ENCODE results near the gene MGAT5.

Gene MGAT5

GRCh38 chr2:134401081-134401497 is 147.2 kb downstream of the MGAT5 start:
- ATAC-seq: peak; percentile 35; the same call in 1 of the 3 replicates
- TF ChIP-seq SNAI2 (CRISPR knock-in tag; IDR thresholded peaks at IDR 0.05) (no peak), TSHZ2 (CRISPR knock-in tag; IDR thresholded peaks at IDR 0.05) (0 out of 2 replicates have a peak, but pooled peaks have one; percentile 31), TCF4 (CRISPR knock-in tag; IDR thresholded peaks at IDR 0.05; ENCODE audit: borderline replicate concordance) (peak; percentile 75; the same call in 1 of the 2 replicates), ESRRG (CRISPR knock-in tag; IDR thresholded peaks at IDR 0.05) (no peak)
- TF ChIP-seq, protein P1, sequence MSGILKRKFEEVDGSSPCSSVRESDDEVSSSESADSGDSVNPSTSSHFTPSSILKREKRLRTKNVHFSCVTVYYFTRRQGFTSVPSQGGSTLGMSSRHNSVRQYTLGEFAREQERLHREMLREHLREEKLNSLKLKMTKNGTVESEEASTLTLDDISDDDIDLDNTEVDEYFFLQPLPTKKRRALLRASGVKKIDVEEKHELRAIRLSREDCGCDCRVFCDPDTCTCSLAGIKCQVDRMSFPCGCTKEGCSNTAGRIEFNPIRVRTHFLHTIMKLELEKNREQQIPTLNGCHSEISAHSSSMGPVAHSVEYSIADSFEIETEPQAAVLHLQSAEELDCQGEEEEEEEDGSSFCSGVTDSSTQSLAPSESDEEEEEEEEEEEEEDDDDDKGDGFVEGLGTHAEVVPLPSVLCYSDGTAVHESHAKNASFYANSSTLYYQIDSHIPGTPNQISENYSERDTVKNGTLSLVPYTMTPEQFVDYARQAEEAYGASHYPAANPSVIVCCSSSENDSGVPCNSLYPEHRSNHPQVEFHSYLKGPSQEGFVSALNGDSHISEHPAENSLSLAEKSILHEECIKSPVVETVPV (CRISPR knock-in tag; IDR thresholded peaks at IDR 0.05): no peak

DNA sequence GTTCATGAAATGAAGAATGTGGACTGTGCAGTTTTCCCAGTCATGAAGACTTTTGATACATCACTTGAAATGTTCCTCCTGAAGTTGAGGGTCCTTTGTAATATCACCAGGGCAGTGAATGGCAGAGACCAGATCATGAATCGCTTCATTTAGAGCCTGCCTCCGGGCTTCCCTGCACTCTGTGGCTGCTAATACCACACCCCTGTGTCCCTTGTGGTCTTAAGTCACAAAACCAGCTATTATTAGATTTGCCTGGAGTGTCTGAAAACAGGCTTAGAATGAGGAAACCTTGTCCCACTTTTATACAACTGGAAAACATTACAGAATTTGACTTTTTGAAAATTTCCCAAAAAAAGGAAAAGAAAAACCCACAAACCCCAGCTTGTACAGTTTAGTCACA is 147.9 kb downstream of the MGAT5 start:
- TF ChIP-seq, protein P1 (CRISPR knock-in tag; IDR thresholded peaks at IDR 0.05): no peak
- TF ChIP-seq, protein P2, sequence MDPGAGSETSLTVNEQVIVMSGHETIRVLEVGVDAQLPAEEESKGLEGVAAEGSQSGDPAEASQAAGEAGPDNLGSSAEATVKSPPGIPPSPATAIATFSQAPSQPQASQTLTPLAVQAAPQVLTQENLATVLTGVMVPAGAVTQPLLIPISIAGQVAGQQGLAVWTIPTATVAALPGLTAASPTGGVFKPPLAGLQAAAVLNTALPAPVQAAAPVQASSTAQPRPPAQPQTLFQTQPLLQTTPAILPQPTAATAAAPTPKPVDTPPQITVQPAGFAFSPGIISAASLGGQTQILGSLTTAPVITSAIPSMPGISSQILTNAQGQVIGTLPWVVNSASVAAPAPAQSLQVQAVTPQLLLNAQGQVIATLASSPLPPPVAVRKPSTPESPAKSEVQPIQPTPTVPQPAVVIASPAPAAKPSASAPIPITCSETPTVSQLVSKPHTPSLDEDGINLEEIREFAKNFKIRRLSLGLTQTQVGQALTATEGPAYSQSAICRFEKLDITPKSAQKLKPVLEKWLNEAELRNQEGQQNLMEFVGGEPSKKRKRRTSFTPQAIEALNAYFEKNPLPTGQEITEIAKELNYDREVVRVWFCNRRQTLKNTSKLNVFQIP (CRISPR knock-in tag; IDR thresholded peaks at IDR 0.05; ENCODE audit: borderline replicate concordance, low read depth): no peak
- TF ChIP-seq ZNF70 (CRISPR knock-in tag; IDR thresholded peaks at IDR 0.05) (no peak), SNAI2 (CRISPR knock-in tag; IDR thresholded peaks at IDR 0.05) (no peak), ARNTL (CRISPR knock-in tag; IDR thresholded peaks at IDR 0.05; ENCODE audit: borderline replicate concordance, low read depth) (no peak), ZNF8 (CRISPR knock-in tag; IDR thresholded peaks at IDR 0.05) (no peak), TCF4 (CRISPR knock-in tag; IDR thresholded peaks at IDR 0.05; ENCODE audit: borderline replicate concordance) (no peak)

GRCh38 chr2:134402410-134402809 is 148.5 kb downstream of the MGAT5 start:
- no peak for ATAC-seq
- TF ChIP-seq OSR1 (CRISPR knock-in tag; IDR thresholded peaks at IDR 0.05) (no peak), TSHZ2 (CRISPR knock-in tag; IDR thresholded peaks at IDR 0.05) (no peak)

More for the DNA sequence above, 147.9 kb downstream of the MGAT5 start:
- no peak for ATAC-seq

- peak; percentile 25; the same call in 2 of the 3 replicates for ATAC-seq
- no peak for TF ChIP-seq ZNF70 (CRISPR knock-in tag; IDR thresholded peaks at IDR 0.05)
- no peak for TF ChIP-seq ZNF8 (CRISPR knock-in tag; IDR thresholded peaks at IDR 0.05)
- TF ChIP-seq, protein P2 (CRISPR knock-in tag; IDR thresholded peaks at IDR 0.05; ENCODE audit: borderline replicate concordance, low read depth): no peak
- no peak for TF ChIP-seq PPARA (CRISPR knock-in tag; IDR thresholded peaks at IDR 0.05; ENCODE audit: borderline replicate concordance)
- TF ChIP-seq, protein P1 (CRISPR knock-in tag; IDR thresholded peaks at IDR 0.05): no peak
- TF ChIP-seq TCF4 (CRISPR knock-in tag; IDR thresholded peaks at IDR 0.05; ENCODE audit: borderline replicate concordance): no peak
- no peak for TF ChIP-seq ZNF565 (CRISPR knock-in tag; conservative IDR thresholded peaks at IDR 0.05; ENCODE audit: low read depth)
- TF ChIP-seq OSR1 (CRISPR knock-in tag; IDR thresholded peaks at IDR 0.05): no peak
- no peak for TF ChIP-seq ARNTL (CRISPR knock-in tag; IDR thresholded peaks at IDR 0.05; ENCODE audit: borderline replicate concordance, low read depth)
- TF ChIP-seq RARB (CRISPR knock-in tag; IDR thresholded peaks at IDR 0.05): no peak
- no peak for TF ChIP-seq ZC3H10 (CRISPR knock-in tag; IDR thresholded peaks at IDR 0.05)
- TF ChIP-seq SNAI2 (CRISPR knock-in tag; IDR thresholded peaks at IDR 0.05): no peak
- no peak for TF ChIP-seq ZFP30 (CRISPR knock-in tag; IDR thresholded peaks at IDR 0.05)
- TF ChIP-seq, protein P3, sequence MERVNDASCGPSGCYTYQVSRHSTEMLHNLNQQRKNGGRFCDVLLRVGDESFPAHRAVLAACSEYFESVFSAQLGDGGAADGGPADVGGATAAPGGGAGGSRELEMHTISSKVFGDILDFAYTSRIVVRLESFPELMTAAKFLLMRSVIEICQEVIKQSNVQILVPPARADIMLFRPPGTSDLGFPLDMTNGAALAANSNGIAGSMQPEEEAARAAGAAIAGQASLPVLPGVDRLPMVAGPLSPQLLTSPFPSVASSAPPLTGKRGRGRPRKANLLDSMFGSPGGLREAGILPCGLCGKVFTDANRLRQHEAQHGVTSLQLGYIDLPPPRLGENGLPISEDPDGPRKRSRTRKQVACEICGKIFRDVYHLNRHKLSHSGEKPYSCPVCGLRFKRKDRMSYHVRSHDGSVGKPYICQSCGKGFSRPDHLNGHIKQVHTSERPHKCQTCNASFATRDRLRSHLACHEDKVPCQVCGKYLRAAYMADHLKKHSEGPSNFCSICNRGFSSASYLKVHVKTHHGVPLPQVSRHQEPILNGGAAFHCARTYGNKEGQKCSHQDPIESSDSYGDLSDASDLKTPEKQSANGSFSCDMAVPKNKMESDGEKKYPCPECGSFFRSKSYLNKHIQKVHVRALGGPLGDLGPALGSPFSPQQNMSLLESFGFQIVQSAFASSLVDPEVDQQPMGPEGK (CRISPR knock-in tag; IDR thresholded peaks at IDR 0.05; ENCODE audit: borderline replicate concordance): no peak
- no peak for TF ChIP-seq TOX (CRISPR knock-in tag; IDR thresholded peaks at IDR 0.05; ENCODE audit: borderline replicate concordance)
- TF ChIP-seq ESRRG (CRISPR knock-in tag; IDR thresholded peaks at IDR 0.05): no peak
Observed at GRCh38 chr2:134405611-134406081, 151.8 kb downstream of the MGAT5 start.
